MM.1S (cell line): ENCODE measurements around the gene ZNF740.

Experiments used
- DNase-seq: peaks from one replicate; pipeline ENCODE4 v3.0.0-alpha.2; 2015
- H2AFZ ChIP-seq: fragments of 300-600 bp; sonication (generic); 2 replicates; pipeline ENCODE4 v1.6.0; 2016; ENCODE audit warnings: antibody characterized with exemption, low read length
- H3F3A ChIP-seq: fragments of 300-600 bp; sonication (generic); 2 replicates; pipeline ENCODE4 v1.6.1; 2016; ENCODE audit warnings: mild to moderate bottlenecking, antibody characterized with exemption, low read length, moderate library complexity, mixed read lengths; ENCODE audit not compliant: insufficient read depth
- H3K27ac ChIP-seq: fragments of 300-600 bp; sonication (generic); 2 replicates; pipeline ENCODE4 v1.5.1; 2016; ENCODE audit warnings: mild to moderate bottlenecking, low read length
- H3K27me3 ChIP-seq: fragments of 300-600 bp; sonication (generic); replicated peaks from 2 replicates; pipeline ENCODE4 v1.6.0; 2016; ENCODE audit warnings: low read length; ENCODE audit not compliant: insufficient read depth
- H3K36me3 ChIP-seq: fragments of 300-600 bp; sonication (generic); replicated peaks from 2 replicates; pipeline ENCODE4 v1.6.1; 2016; ENCODE audit warnings: mild to moderate bottlenecking, low read length, mixed read lengths; ENCODE audit not compliant: insufficient read depth
- H3K4me1 ChIP-seq: fragments of 300-600 bp; sonication (generic); 2 replicates; pipeline ENCODE4 v1.6.1; 2016; ENCODE audit warnings: low read length, mixed read lengths
- H3K4me2 ChIP-seq: fragments of 300-600 bp; sonication (generic); 2 replicates; pipeline ENCODE4 v1.6.0; 2016; ENCODE audit warnings: low read depth, low read length
- H3K4me3 ChIP-seq: fragments of 300-600 bp; sonication (generic); 2 replicates; pipeline ENCODE4 v1.5.1; 2016; ENCODE audit warnings: low read length, mixed read lengths
- H3K79me2 ChIP-seq: fragments of 300-600 bp; sonication (generic); 2 replicates; pipeline ENCODE4 v1.6.1; 2016; ENCODE audit warnings: mixed run types, low read length, mixed read lengths
- H3K9ac ChIP-seq: fragments of 300-600 bp; sonication (generic); 2 replicates; pipeline ENCODE4 v1.6.1; 2016; ENCODE audit warnings: low read length, mixed read lengths
- H3K9me2 ChIP-seq: fragments of 300-600 bp; sonication (generic); replicated peaks from 2 replicates; pipeline ENCODE4 v1.6.1; 2016; ENCODE audit warnings: mild to moderate bottlenecking, low read length, mixed read lengths; ENCODE audit not compliant: insufficient read depth
- H3K9me3 ChIP-seq: fragments of 300-600 bp; sonication (generic); replicated peaks from 2 replicates; pipeline ENCODE4 v1.6.1; 2016; ENCODE audit warnings: mild to moderate bottlenecking, low read length, mixed read lengths; ENCODE audit not compliant: insufficient read depth
- H4K20me1 ChIP-seq: fragments of 300-600 bp; sonication (generic); 2 replicates; pipeline ENCODE4 v1.6.1; 2016; ENCODE audit warnings: mild to moderate bottlenecking, low read length, moderate library complexity, mixed read lengths; ENCODE audit not compliant: insufficient read depth
- CTCF ChIP-seq: fragments of 300-600 bp; sonication (generic); IDR thresholded peaks from 2 replicates; pipeline ENCODE4 v1.5.1; 2016; ENCODE audit warnings: antibody characterized with exemption, low read length, mixed read lengths
- EZH2 ChIP-seq: fragments of 300-600 bp; sonication (generic); optimal IDR thresholded peaks from 2 replicates; pipeline ENCODE3; 2017; ENCODE audit warnings: low read depth, mild to moderate bottlenecking, antibody characterized with exemption, low read length, mixed read lengths
- EZH2phosphoT487 ChIP-seq: fragments of 300-600 bp; sonication (generic); IDR thresholded peaks from 2 replicates; pipeline ENCODE4 v1.6.1; 2018; ENCODE audit warnings: antibody characterized with exemption, low read length

ZNF740 gene

GRCh38 chr12:53232646-53233461 is 52.3 kb downstream of the ZNF740 start:
- no peaks in the 10 kb centered on the region for H3K9me3 ChIP-seq
- DNase-seq: peak; percentile 63
- H3K79me2 ChIP-seq: peaks cover 7% of the 10 kb centered on the region; the same call in 1 of the 2 replicates
- peak overlapping the region; percentile 85 for H3K4me2 ChIP-seq
- H2AFZ ChIP-seq: peak overlapping the region; percentile 66
- H3K27ac ChIP-seq: peak overlapping the region; percentile 47; the same call in 1 of the 2 replicates
- no peaks in the 10 kb centered on the region for H3K9me2 ChIP-seq
- H3F3A ChIP-seq: peaks cover 11% of the 10 kb centered on the region
- H4K20me1 ChIP-seq: no peaks in the 10 kb centered on the region
- peak overlapping the region; percentile 56 for H3K4me3 ChIP-seq
- TF ChIP-seq EZH2 (no peak), EZH2phosphoT487 (no peak), CTCF (no peak)
- peaks cover 15% of the 10 kb centered on the region for H3K4me1 ChIP-seq
- peak overlapping the region; percentile 12; the same call in 1 of the 2 replicates for H3K9ac ChIP-seq
- H3K36me3 ChIP-seq: no peaks in the 10 kb centered on the region
- no peaks in the 10 kb centered on the region for H3K27me3 ChIP-seq

GRCh38 chr12:53233671-53234121 is 53.2 kb downstream of the ZNF740 start:
- H3K27me3 ChIP-seq: no peaks in the 10 kb centered on the region
- peaks cover 15% of the 10 kb centered on the region for H3K4me1 ChIP-seq
- no peak overlapping the region for H3K27ac ChIP-seq
- no peak overlapping the region for H3K9ac ChIP-seq
- no peak for DNase-seq
- H3K9me2 ChIP-seq: no peaks in the 10 kb centered on the region
- H2AFZ ChIP-seq: no peak overlapping the region
- peaks cover 7% of the 10 kb centered on the region; the same call in 1 of the 2 replicates for H3K79me2 ChIP-seq
- no peaks in the 10 kb centered on the region for H4K20me1 ChIP-seq
- H3F3A ChIP-seq: peaks cover 11% of the 10 kb centered on the region
- H3K4me3 ChIP-seq: no peak overlapping the region
- TF ChIP-seq CTCF (no peak), EZH2 (no peak)
- peak overlapping the region; percentile 85; the same call in 1 of the 2 replicates for H3K4me2 ChIP-seq
- no peaks in the 10 kb centered on the region for H3K9me3 ChIP-seq
- no peaks in the 10 kb centered on the region for H3K36me3 ChIP-seq

GRCh38 chr12:53234271-53234914 is 53.9 kb downstream of the ZNF740 start:
- no peak overlapping the region for H3K4me3 ChIP-seq
- H3K4me2 ChIP-seq: no peak overlapping the region
- no peak overlapping the region for H2AFZ ChIP-seq
- no peaks in the 10 kb centered on the region for H3K9me3 ChIP-seq
- peaks cover 15% of the 10 kb centered on the region for H3K4me1 ChIP-seq
- no peaks in the 10 kb centered on the region for H3K9me2 ChIP-seq
- no peak for DNase-seq
- no peaks in the 10 kb centered on the region for H3K27me3 ChIP-seq
- peaks cover 7% of the 10 kb centered on the region; the same call in 1 of the 2 replicates for H3K79me2 ChIP-seq
- no peaks in the 10 kb centered on the region for H3K36me3 ChIP-seq
- peaks cover 11% of the 10 kb centered on the region for H3F3A ChIP-seq
- no peaks in the 10 kb centered on the region for H4K20me1 ChIP-seq
- H3K9ac ChIP-seq: no peak overlapping the region
- no peak for TF ChIP-seq EZH2
- no peak for TF ChIP-seq EZH2phosphoT487
- no peak for TF ChIP-seq CTCF
- H3K27ac ChIP-seq: no peak overlapping the region
